ENCODE measurements around the gene SUOX. TPM values are rescaled to one million over a fixed set of nuclear protein-coding genes. Genes with fewer than 3 reads are reported as not detected.

Gene SUOX
- total and polyA plus RNA-seq, 2 of the 4 experiments (the other 2 are of a cell fraction) = 17.8 to 19.4 TPM

DNA sequence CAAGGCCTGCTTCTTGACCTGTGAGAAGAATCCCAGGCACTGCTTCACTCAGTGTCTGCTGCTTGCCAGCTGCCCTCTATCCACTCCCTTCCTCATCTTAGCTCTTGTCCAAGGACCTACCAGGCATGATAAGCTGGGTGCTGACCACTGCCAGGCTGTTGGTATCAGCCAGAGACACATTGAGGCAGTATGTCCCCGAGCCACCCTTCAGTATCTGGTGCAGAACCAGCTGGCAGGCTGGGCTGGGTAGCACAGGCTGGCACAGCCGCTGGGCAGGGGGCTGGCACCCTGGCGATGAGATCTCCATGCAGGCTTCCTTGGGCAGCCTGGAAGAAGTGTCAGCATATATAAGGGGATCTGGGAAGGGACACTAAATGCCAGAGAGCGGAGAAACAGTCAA, 41.7 kb upstream of the SUOX start (continued):
- TF ChIP-seq, protein P1, sequence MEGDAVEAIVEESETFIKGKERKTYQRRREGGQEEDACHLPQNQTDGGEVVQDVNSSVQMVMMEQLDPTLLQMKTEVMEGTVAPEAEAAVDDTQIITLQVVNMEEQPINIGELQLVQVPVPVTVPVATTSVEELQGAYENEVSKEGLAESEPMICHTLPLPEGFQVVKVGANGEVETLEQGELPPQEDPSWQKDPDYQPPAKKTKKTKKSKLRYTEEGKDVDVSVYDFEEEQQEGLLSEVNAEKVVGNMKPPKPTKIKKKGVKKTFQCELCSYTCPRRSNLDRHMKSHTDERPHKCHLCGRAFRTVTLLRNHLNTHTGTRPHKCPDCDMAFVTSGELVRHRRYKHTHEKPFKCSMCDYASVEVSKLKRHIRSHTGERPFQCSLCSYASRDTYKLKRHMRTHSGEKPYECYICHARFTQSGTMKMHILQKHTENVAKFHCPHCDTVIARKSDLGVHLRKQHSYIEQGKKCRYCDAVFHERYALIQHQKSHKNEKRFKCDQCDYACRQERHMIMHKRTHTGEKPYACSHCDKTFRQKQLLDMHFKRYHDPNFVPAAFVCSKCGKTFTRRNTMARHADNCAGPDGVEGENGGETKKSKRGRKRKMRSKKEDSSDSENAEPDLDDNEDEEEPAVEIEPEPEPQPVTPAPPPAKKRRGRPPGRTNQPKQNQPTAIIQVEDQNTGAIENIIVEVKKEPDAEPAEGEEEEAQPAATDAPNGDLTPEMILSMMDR (conservative IDR thresholded peaks at IDR 0.05; ENCODE audit: low read depth, low read length) = no peak
- TF ChIP-seq CEBPB (IDR thresholded peaks at IDR 0.05; ENCODE audit: low read depth, low read length) = no peak
- TF ChIP-seq MXI1 (IDR thresholded peaks at IDR 0.05; ENCODE audit: borderline replicate concordance, low read depth, low read length) = no peak

Data from IMR-90 (cell line).